Measurements from ENCODE around the gene NLRX1.

The NLRX1 gene

GRCh38 chr11:119144825-119145486, 23.6 kb upstream of the NLRX1 start:
- H3K27ac ChIP-seq (ENCODE audit: low read length), result no peak overlapping the region
- H3K4me3 ChIP-seq (ENCODE audit: low read length), result no peak overlapping the region
- H3K9me3 ChIP-seq (ENCODE audit: insufficient read depth, low read depth, low read length), result no peaks in the 10 kb centered on the region
- peaks cover 47% of the 10 kb centered on the region for H3K27me3 ChIP-seq (ENCODE audit: insufficient read depth, low read length)
- H3K4me1 ChIP-seq (ENCODE audit: insufficient read depth, low read length), result no peaks in the 10 kb centered on the region
- no peak overlapping the region for H3K9ac ChIP-seq (ENCODE audit: low read depth, low read length)
- H3K36me3 ChIP-seq (ENCODE audit: insufficient read depth, low read depth, low read length), result no peaks in the 10 kb centered on the region

- peaks cover 53% of the 10 kb centered on the region for H3K27me3 ChIP-seq (ENCODE audit: insufficient read depth, low read length)
Observed at GRCh38 chr11:119145551-119145950, 23.0 kb upstream of the NLRX1 start.

GRCh38 chr11:119147604-119148333, 20.8 kb upstream of the NLRX1 start:
- Histone ChIP-seq H3K27me3 (ENCODE audit: insufficient read depth, low read length) (peaks cover 73% of the 10 kb centered on the region), H3K9ac (ENCODE audit: low read depth, low read length) (no peak overlapping the region), H3K4me3 (ENCODE audit: low read length) (no peak overlapping the region)

More at GRCh38 chr11:119145551-119145950, 23.0 kb upstream of the NLRX1 start:
- H3K27ac ChIP-seq (ENCODE audit: low read length), result no peak overlapping the region
- no peaks in the 10 kb centered on the region for H3K9me3 ChIP-seq (ENCODE audit: insufficient read depth, low read depth, low read length)
- H3K4me3 ChIP-seq (ENCODE audit: low read length), result no peak overlapping the region
- no peaks in the 10 kb centered on the region for H3K36me3 ChIP-seq (ENCODE audit: insufficient read depth, low read depth, low read length)
- no peak overlapping the region for H3K9ac ChIP-seq (ENCODE audit: low read depth, low read length)
- no peaks in the 10 kb centered on the region for H3K4me1 ChIP-seq (ENCODE audit: insufficient read depth, low read length)

GRCh38 chr11:119148720-119149017, 19.9 kb upstream of the NLRX1 start:
- Histone ChIP-seq H3K27ac (ENCODE audit: low read length) (no peak overlapping the region), H3K36me3 (ENCODE audit: insufficient read depth, low read depth, low read length) (no peaks in the 10 kb centered on the region), H3K9ac (ENCODE audit: low read depth, low read length) (no peak overlapping the region), H3K9me3 (ENCODE audit: insufficient read depth, low read depth, low read length) (no peaks in the 10 kb centered on the region), H3K4me3 (ENCODE audit: low read length) (peak overlapping the region; percentile 69; the same call in 1 of the 2 replicates), H3K4me1 (ENCODE audit: insufficient read depth, low read length) (no peaks in the 10 kb centered on the region), H3K27me3 (ENCODE audit: insufficient read depth, low read length) (peaks cover 73% of the 10 kb centered on the region)

More at GRCh38 chr11:119147604-119148333, 20.8 kb upstream of the NLRX1 start:
- no peak overlapping the region for H3K27ac ChIP-seq (ENCODE audit: low read length)
- no peaks in the 10 kb centered on the region for H3K36me3 ChIP-seq (ENCODE audit: insufficient read depth, low read depth, low read length)
- no peaks in the 10 kb centered on the region for H3K4me1 ChIP-seq (ENCODE audit: insufficient read depth, low read length)
- H3K9me3 ChIP-seq (ENCODE audit: insufficient read depth, low read depth, low read length), result no peaks in the 10 kb centered on the region

DNA sequence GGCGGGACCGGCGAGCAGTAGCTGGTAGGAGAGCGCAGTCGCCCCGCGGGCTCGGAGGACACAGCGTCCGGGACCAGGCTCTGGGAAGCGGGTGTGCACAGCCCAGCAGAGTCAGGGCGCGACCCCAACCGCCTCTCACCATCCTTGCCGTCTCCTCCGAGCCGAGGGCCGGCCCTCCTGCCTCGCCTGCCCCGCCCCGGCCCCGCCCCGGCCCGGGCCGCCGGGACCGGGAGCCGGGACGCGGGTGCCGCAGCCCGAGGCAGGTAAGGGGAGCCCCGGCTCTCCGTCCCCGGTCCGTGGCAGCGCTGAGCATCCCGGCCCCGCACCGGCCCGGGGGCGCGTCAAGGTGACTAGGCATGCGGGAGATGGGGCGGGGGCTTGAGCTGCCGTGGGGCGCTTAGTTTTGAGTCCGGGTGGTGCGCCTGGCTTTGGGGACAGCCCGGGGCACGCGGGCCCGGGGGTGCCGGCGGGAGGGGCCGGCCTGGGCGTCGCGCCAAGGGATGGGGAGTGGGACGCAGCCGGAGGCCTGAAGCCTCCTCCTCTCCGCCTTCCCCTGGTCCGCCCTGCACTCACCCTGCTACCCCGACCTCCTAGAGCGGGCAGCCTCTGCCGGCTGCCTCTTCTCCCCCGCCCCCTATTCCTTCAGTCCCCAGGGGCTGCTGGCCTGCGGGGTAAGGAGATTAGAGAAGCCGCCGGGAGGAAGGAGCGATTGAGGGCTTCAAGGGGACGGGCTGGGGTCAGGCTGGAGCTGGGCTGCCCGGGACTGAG, 19.3 kb upstream of the NLRX1 start, which contains the start of gene ABCG4:
ABCG4 (plus strand) TSS at position 35 of the 768 bp plus-strand sequence. CDS start 914 bp downstream, outside the sequence.
- Histone ChIP-seq H3K27me3 (ENCODE audit: insufficient read depth, low read length) (peaks cover 73% of the 10 kb centered on the region), H3K27ac (ENCODE audit: low read length) (no peak within 1 kb of the TSS), H3K4me3 (ENCODE audit: low read length) (peak within 1 kb of the TSS; percentile 69), H3K36me3 (ENCODE audit: insufficient read depth, low read depth, low read length) (no peaks in the 10 kb centered on the region), H3K9ac (ENCODE audit: low read depth, low read length) (no peak within 1 kb of the TSS), H3K9me3 (ENCODE audit: insufficient read depth, low read depth, low read length) (no peaks in the 10 kb centered on the region), H3K4me1 (ENCODE audit: insufficient read depth, low read length) (no peaks in the 10 kb centered on the region)

GRCh38 chr11:119149786-119150275, 18.7 kb upstream of the NLRX1 start:
- no peaks in the 10 kb centered on the region for H3K9me3 ChIP-seq (ENCODE audit: insufficient read depth, low read depth, low read length)
- peak overlapping the region; percentile 69 for H3K4me3 ChIP-seq (ENCODE audit: low read length)
- no peak overlapping the region for H3K27ac ChIP-seq (ENCODE audit: low read length)
- no peak overlapping the region for H3K9ac ChIP-seq (ENCODE audit: low read depth, low read length)
- H3K27me3 ChIP-seq (ENCODE audit: insufficient read depth, low read length), result peaks cover 76% of the 10 kb centered on the region
- H3K4me1 ChIP-seq (ENCODE audit: insufficient read depth, low read length), result no peaks in the 10 kb centered on the region
- H3K36me3 ChIP-seq (ENCODE audit: insufficient read depth, low read depth, low read length), result no peaks in the 10 kb centered on the region

- Histone ChIP-seq H3K4me1 (ENCODE audit: insufficient read depth, low read length) (no peaks in the 10 kb centered on the region), H3K9me3 (ENCODE audit: insufficient read depth, low read depth, low read length) (no peaks in the 10 kb centered on the region), H3K27me3 (ENCODE audit: insufficient read depth, low read length) (peaks cover 58% of the 10 kb centered on the region), H3K36me3 (ENCODE audit: insufficient read depth, low read depth, low read length) (no peaks in the 10 kb centered on the region), H3K27ac (ENCODE audit: low read length) (no peak overlapping the region), H3K9ac (ENCODE audit: low read depth, low read length) (no peak overlapping the region), H3K4me3 (ENCODE audit: low read length) (no peak overlapping the region)
Observed at GRCh38 chr11:119152043-119152442, 16.5 kb upstream of the NLRX1 start.

DNA sequence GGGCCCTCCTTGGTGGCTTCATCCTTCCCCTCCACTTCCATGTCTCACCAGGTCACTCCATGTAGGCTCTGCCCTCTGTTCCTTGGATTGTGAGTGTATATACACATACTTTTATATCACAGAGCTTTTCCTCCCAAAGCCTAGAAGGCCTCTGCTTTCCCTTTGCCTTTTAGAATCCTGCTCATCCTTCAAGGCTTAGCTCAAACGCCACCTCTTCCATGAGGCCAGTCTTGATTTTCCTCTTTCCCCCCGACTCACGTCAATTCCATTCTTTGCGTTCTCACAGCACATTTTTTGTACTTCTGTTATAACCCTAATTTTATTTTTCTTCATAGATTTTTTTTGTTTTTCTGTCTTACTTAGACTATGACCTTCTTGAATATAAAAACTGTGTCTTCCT, 15.9 kb upstream of the NLRX1 start:
- Histone ChIP-seq H3K27me3 (ENCODE audit: insufficient read depth, low read length) (peaks cover 53% of the 10 kb centered on the region), H3K9ac (ENCODE audit: low read depth, low read length) (no peak overlapping the region), H3K9me3 (ENCODE audit: insufficient read depth, low read depth, low read length) (no peaks in the 10 kb centered on the region), H3K4me3 (ENCODE audit: low read length) (no peak overlapping the region), H3K4me1 (ENCODE audit: insufficient read depth, low read length) (no peaks in the 10 kb centered on the region), H3K27ac (ENCODE audit: low read length) (no peak overlapping the region), H3K36me3 (ENCODE audit: insufficient read depth, low read depth, low read length) (no peaks in the 10 kb centered on the region)

DNA sequence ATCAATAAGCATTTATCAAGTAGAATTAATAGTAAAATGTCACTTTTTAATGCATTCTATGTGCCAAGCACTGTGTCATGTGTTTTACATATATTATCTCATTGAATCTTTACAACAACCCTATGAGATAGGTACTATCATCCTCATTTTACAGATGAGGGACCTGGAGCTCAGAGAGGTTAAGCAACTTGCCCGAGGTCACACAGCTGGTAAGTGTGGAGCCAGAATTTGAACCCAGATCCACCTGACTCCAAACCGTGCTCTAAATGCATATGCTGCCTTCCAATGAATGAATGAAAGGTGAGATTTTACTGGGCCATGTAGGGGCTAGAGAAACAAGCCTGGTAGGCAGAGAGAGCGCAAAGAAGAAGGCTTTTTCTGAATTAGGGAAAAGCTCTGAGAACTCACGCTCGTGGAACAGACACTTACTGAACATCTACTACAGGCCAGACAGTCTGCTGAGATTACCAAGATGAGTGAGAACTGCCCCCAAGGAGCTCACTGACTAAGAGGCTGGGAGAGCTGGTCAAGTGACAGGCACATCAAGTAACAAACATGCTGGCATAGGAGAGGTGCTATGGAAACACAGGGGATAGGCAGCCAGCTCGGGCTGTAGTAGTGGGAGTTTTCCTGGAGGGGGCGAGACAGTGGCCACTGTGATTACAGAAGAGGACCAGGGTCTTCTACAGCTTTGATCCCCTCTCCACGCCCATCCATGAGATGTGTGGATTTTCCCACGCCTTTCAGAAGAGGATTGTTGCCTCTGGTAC, 15.3 kb upstream of the NLRX1 start:
- H3K9me3 ChIP-seq (ENCODE audit: insufficient read depth, low read depth, low read length), result no peaks in the 10 kb centered on the region
- H3K9ac ChIP-seq (ENCODE audit: low read depth, low read length), result no peak overlapping the region
- H3K36me3 ChIP-seq (ENCODE audit: insufficient read depth, low read depth, low read length), result no peaks in the 10 kb centered on the region
- peaks cover 46% of the 10 kb centered on the region for H3K27me3 ChIP-seq (ENCODE audit: insufficient read depth, low read length)
- H3K4me1 ChIP-seq (ENCODE audit: insufficient read depth, low read length), result no peaks in the 10 kb centered on the region
- H3K4me3 ChIP-seq (ENCODE audit: low read length), result no peak overlapping the region
- H3K27ac ChIP-seq (ENCODE audit: low read length), result no peak overlapping the region

- H3K9ac ChIP-seq (ENCODE audit: low read depth, low read length), result no peak overlapping the region
- no peaks in the 10 kb centered on the region for H3K36me3 ChIP-seq (ENCODE audit: insufficient read depth, low read depth, low read length)
- H3K4me3 ChIP-seq (ENCODE audit: low read length), result no peak overlapping the region
- H3K4me1 ChIP-seq (ENCODE audit: insufficient read depth, low read length), result no peaks in the 10 kb centered on the region
- H3K9me3 ChIP-seq (ENCODE audit: insufficient read depth, low read depth, low read length), result no peaks in the 10 kb centered on the region
- H3K27me3 ChIP-seq (ENCODE audit: insufficient read depth, low read length), result peaks cover 37% of the 10 kb centered on the region
- no peak overlapping the region for H3K27ac ChIP-seq (ENCODE audit: low read length)
Observed at GRCh38 chr11:119154178-119154577, 14.3 kb upstream of the NLRX1 start.

Measured in iPS-20b (cell line).